ENCODE measurements around the gene WDFY2.

The WDFY2 gene

DNA sequence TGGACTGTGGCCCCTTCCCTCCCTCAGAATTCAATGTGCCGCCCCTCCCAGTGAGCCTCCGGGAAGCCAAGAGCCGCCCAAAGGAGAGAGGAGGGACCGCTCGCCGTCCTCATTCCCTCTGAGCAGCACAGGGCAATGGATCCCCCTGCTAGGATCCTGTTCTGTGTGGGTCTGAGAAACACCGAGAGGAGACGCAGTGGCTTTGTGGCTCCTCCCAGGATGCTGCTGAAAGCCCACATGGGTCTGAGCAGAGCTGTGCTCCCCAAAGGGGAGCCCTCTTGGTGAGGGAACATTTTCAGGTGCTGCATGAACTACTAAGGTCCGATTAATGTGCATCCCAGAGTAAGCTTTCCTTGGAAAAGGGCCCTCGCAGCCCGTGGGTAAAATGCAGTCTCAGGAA lies 189.3 kb downstream of the WDFY2 start:
- no peak for DNase-seq

DNA sequence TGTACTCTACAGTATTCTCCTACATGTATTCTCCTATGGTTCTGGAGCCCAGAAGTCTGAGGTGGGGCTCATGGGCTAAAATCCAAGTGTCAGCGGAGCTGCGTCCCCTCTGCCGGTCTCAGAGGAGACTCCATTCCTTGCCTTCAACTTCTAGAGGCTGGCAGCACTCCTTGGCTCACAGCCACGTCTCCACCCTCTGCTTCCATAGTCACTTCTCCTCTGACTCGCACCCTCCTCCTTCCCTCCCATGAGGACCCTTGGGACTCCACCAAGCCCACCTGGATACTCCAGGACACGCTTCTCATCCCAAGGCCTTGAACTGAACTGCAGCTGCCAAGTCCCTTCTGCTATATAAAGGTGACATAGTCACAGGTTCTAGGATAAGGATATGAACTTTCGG lies 191.9 kb downstream of the WDFY2 start:
- DNase-seq: no peak

DNA sequence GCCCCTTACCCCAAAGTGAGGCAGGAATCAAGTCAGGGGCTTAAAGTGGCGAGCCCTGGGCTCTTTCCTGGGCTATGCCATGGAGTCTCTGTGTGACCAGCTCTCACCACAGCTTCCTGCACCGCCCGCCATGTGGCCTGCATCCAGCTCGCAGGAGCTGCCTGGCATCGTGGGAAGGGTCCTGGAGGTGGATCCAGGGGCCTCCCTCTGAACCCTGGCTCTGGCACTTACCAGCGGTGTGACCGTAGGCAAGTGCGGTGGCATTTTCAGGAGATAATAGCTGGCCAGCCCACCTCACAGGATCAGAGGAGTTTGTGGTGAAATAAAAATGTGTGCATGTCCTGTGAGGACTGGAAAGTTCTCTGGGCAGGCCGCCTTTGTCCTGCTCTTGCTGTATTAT lies 193.7 kb downstream of the WDFY2 start:
- no peak for DNase-seq

DNA sequence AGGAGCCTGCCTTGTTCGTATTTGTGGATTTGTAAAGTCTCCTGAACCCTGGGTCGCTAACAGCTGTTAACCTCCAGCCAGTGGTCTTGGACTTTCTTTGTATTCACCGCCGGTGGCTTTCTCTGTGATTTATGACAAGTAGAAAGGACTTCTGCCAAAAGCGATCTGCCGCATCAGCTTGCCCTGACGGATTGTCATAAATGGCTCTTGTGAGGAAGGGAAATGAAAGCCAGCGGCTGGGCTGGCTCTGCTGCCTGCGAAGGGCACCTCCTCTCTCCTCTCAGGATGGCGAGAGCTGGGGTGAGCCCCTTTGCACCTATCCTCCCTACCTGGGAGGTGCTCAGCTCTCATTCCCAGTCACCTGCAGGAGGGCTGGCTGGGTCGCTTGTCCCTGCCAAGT lies 194.1 kb downstream of the WDFY2 start:
- no peak for DNase-seq

DNA sequence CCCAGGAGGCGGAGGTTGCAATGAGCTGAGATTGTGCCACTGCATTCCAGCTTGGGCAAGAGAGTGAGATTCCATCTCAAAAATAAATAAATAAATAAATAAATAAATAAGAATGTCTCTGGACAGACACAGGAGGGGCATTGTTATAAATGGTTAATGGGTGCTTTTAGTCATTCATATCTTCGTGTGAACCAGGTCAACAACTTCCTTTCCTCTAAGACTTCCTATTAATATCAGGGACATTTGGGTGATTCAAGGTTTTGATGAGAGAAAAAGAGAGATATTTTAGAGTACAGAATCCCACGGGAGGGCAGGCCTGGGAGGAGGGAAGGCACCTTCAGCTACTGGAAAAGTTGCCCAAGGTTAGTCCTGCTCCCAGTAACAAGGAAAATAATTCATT lies 195.8 kb downstream of the WDFY2 start:
- no peak for DNase-seq

DNA sequence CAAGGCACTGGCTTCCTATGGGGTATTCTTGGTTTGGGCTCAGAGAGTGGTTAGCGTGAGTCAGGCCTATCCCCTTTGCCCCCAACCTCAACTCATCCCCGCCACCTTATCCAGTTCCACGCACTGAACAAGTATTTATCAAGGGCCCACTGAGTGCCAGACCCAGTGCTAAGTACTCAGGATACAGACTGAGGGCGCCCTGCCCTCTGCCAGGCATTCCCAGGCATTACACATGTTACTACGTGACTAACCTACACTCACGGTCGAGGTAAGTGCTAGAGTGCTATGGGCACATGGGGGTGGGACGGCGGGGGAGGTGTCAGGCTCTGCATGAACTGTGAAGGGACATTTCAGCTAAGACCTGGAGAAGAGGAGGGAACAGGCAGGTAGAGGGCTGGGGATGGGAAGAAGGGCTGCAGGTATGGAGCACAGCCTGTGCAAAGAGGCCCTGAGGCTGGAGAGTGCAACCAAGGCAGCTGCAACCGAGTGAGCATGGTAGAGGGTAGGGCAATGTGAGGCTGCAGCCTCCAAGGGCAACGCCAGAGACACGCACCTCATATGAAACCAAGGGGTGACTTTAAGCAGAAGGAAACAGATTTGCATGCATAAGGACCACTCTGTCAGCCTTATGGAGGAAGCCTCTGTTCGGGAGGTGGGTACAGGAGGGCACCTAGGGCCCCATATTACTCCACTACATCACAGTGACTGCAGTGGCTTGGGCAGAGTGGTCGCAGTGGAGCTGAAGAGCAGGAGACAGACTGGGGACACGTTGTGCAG lies 197.2 kb downstream of the WDFY2 start:
- DNase-seq: no peak

DNA sequence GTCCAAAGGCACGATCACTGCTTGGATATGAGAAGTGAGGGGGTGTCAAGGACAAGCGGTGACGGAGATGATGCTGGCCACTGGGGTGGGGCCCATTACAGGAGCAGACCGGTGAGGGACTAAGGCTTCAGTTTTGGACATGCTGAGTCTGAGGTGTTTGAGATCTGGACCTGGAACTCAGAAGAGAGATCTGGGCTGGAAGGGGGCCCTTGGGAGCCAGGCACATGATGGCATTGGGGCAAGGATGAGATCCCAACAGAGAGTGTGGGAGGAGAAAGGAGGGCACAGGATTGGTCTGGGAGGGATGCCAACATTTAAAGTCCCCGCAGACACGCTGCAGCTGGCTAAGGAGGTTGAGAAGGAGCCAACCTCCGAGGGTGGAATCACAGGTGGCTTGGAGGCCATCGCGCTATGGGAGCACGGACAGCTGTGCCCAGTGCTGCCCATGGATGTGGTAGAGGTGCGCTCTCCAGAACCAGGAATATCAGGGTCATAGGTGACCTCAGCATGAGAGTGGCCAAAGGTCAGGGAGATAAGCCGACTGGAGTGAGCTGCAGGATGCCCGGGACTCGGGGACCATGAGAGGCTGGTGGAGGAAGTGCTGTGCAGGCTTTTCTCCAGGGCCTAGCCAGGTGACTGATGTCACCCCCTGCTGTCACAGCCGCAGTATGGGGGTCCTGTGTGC lies 197.9 kb downstream of the WDFY2 start:
- no peak for DNase-seq

DNA sequence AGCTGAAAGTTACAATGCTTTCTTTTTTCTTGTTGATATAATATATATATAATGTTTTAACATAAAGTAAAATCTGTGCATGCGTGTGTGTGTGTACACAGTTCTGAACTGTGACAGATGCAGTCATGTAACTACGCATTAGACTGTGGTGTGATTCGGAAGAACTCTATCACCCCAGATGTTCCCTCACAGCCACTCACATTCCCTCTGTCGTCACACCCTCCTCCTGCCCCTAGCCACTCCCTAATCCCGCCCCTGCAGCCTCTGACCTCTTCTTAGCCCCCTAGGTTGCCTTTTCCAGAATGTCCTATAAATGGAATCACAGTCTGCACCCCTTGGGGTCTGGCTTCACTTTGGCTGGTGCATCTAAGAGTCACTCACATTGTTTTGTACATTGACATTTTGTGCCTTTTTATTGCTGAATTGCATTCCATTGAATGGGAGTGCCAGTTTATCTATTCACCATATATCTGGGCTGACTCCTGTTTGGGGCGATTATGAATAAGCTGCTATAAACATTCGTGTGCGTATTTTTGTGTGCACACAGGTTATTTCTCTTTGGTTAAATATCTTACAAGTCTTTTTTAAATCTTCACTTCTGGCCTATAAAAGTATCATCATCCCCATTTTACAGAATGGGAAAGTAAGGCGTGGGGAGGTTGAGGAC lies 199.3 kb downstream of the WDFY2 start:
- DNase-seq: no peak

DNA sequence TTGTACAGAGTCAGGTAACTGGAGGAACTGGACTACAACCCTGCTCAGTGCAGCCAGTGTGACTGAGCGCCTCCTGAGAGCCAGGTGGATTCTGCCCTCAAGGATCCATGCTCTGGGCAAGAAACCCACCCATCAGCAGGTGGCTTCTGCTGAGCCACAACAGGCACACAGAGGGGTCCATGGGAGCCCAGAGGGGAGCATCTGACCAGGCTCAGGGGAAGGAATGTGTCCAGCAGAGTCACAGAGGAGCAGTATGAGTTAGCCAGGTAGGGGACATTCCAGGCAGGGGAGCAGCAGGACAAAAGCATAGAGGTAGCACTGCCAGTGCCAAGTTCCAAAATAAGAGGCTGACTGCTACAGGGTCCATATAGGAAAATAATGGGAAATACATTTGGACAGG lies 199.8 kb downstream of the WDFY2 start:
- no peak for DNase-seq

DNA sequence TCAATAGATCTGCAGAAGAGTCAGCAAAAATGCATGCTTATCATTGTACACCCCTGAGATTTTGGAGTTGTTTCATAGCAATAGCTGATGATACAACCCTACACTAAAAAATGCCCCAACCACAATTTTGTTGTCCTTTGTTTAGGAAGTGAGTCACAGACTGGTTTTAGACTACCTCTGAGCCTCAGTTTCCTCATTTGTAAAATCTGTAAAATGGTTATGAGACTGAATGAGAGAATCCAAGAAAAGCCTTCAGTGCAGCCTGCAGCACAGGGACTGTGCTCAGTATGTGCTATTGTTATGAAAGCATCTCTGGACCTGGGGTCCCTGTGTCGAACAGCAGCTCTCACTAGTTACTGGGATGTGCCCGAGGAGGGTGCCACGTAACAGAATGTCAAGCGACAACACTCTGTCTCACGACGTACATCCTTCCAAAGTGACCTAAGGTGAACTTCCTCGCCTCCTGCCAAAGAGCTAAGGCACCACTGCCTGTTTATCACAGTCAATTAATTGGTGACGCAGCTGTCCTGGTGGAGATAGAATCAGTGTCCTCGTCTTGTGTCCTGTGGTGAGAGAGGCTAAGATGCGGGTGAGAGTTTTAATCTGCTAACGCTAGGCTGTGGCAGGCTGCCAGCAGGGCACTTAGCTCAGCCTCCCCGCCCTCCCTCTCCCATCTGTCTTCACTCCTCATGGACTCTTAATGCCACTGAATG lies 201.6 kb downstream of the WDFY2 start:
- no peak for DNase-seq

DNA sequence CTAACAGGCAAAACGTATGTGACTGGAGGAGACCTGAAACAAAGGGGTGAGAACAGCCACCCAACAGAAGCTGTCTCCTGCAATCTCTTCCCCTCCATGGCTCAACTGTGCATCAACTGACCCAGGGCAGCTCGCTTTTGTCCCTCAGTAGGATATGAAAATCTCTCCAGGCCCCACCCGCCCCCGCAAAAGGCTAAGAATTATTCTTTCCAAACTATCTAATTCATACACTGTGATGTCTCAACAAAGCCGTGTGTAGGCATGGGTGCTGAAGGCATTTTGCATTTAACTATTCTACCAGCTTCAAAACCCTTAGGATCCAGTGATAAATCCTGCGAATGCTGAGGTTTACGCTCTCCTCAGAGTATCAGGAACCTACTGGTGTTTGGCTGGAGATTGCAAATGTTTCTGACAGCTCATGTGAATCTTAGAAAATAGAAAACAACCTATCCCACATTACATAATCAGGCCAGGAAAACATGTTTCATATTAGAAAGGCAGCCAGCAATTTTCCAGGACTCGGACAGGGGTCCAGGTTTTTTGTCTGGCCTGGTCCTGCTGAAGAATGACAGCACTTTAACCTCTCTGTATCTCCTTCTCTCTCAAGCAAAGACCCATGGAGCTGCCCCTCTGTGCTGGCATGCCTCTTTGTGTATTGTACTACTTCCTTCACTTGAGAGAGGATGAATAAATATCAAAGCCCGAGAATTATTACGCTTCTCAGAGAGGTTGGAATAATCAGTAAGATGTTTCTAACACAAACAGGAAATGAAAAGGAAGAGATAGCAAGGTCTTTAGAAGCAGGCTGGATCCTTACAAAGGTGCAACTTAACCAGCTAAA lies 202.4 kb downstream of the WDFY2 start:
- DNase-seq: no peak

DNA sequence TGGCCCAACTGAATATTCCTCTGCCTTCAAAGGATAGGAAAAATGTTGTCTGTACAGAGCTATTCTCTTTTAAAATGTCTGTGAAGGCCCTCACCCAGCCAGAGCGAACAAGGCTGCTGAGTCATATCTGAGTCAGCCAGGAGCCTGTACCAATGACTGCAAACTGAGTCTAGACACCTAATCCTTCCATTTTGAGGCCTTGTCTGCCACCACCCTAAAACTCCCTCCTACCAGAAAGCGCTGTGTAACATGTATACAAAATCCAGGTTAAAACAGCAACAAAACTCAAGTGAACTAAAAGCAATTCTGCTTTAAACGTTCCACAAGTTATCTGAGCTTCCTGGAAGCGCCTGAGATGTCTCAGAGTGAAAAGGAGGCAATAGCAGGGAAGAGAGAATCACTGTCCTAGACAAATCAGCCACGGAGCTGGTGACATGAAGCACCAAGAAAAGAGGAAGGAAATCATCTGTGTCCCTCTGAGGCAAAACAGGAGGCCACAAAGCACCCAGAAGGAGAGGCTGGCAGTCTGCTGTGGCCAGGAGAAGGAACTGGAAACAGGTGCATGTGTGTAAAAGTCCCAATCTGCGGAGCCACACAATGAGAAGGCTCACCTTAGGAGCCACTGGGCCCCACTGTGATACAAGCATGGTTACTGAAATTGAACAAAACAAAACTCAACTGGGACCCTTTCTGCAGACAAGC lies 209.5 kb downstream of the WDFY2 start:
- no peak for DNase-seq

DNA sequence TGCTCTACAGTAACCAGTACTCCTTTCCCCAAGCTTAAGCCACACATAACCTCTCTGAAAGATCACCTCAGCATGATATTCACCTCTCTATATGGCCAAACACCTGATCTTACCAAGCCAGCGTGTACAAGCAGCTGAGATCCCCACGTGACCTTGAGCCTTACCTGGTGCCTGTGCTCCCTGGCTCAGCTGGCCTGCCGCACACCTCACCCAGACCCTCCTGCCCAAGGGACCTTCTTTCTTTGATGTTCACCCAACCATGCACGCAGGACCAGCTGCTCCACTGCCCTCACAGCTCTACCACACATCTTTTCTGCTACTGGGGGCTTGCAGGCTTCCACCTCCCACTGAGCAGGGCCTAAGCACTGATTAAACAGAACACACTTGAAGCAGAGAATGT lies 210.7 kb downstream of the WDFY2 start:
- no peak for DNase-seq

DNA sequence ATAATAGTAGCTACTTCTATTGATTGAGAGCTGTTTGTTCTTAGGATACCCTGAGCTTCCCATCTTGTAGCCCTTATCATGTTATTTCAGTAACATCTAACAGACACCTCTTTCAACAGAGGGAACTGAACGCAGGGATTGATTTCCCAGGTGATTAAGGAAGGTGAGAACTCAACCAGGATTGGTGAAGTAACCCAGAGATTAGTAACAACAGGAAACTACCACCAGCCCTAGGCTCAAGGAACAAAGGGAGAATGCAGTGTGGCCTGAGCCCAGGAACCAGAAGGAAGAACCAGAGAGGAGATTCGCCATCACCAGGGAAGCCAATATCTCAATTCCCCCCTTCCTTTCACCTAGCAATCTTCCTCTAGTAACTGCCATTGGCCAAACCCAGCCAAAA lies 211.2 kb downstream of the WDFY2 start:
- no peak for DNase-seq

DNA sequence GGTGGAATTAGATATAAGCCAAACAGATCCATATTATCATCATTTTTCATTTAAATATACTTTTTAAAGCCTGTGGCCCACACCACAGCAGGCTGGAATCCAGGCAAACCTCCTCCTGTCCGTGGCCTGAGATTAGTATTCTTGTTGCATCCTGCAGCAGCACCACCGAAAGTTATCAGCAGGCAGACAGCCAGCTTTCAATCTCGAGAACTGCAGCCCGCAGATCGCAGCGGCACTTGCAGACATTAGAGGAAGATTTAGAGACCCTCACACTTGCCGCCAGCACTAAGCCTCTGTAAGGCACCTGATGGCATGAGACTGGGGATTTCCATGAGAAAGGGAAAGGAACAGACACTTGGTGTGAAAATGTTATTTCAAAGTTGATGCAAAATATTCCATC lies 212.3 kb downstream of the WDFY2 start:
- DNase-seq: no peak

DNA sequence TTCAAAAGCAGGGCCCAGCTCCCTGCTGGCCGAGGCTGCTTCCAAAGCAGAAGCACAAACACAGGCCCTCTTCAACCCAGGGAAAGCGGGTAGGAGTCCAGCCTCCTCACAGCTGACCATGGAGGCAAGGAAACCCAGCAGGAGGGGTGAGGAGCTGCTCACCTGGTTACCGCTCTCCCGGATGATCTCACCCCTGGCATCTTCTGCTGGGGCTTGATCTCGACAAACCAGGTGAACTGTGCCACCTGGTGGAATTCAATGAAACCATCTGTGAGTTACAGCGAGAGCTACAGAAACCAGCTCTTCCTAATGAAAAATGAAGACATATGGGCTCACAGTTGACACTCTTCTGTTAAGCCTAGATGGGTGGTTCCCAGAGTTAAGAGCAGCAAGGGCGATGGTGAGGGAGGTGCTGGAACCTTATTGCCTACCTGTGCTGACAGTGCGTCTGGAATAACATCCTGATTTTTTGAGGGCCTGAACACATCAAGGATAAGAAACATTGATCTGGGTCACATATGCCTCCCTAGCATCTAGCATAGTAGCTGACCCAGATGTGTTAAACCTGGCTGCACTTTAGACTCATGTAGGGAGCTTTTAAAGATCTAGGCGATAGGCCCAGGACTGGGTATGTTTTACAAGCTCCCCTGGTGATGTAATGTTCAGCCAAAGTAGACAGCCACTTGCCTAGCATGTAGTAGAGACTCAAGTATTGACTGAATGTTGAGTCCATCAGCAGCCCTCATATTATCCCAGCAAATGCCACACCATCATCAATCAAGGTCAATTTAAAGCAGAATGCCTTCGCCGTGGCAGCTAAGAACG lies 213.6 kb downstream of the WDFY2 start:
- DNase-seq: peak; percentile 49

DNA sequence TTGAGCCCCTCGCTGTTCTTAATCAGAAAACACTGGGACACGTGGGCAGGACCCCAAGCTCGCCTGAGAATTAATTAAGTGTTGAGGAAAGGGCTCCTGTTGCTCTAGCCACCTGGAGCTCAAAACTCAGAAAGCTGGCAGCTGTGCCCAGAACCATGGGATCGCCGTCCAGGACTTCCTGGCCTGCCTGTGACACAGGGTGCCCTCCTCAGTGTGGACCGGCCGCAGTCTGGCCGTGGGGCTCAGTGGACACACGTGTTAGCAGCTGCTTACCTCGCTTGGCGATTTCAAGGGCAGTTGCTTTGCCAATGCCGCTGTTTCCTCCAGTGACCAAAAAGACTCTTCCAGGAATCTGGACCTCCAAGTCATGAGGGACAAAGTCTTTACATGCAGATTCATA lies 215.0 kb downstream of the WDFY2 start:
- no peak for DNase-seq

DNA sequence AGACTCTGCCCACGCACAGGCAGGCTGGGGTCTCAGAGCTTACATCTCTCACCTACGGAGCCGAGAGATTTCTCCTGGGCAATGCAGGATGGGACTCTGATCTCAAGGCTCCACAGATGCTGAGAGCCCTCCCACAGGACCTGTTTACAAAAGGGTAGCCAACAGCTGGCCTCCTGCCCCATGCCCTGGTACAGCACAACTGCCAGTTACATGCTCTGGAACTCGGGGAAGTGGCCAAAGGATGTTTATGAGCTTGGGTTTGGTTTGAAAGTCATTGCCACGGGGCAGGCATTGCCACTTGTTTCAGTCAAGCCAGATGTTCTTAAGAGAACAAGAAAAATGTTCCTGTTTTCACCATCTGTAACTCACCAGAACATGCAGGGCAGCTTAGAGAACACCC lies 216.2 kb downstream of the WDFY2 start:
- no peak for DNase-seq

DNA sequence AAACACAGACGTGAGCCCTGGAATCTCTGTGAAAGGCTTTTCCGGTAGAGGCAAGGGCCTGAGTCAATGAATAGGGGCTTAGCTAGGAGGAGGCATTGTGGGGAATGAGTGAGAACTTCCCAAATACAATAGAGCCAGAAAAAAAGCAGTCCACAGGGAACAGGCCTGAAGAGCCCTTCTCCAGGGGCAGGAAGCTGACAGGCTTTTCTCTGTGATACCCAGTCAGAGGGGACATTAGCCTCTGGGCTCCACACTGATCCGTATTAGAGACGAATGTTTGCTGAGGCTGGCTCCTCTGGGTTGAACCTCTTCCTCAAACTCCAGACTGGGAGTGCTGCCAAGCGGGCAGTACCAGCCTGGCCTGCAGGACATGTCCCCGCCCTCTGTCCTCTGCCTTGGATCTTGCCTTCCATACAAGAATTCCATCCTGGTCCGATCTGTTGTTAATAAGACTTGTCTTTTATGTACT lies 217.4 kb downstream of the WDFY2 start:
- no peak for DNase-seq

DNA sequence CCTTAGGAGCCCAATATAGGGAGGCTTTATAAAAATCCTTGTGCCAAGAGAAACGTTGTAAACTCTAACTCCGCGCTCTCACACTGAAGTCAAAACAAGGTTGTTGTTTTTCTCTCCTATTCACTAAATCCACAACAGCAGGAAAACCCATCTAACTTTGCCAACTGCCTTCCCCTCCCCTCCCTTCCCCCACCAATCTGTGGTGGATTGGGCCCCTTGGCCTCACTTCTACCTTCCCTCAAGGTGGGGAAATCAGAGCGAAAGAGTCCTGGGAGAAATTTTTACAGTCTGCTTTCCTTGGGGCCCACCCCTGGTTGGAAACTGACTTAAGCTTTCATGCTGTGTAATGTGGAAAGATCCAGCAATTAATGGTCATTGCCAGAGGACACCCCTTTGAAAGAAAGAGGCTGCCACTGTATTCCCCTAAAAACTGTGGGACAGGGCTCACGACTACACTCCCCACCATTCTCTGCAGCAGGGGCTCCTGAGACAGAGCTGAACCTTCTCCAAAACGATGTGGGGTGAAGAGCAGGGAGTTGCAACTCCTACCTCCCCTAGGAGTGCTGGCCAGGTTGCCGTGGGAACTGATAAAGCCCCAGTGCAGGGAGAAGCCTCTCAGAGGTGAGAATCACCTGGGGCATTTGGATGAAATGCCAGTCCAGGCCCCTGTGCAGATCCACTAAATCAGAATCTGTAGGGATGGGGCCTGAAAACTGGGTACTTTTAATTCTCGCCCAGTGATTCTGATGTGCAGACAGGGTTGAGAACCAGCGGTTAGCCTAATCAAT lies 218.6 kb downstream of the WDFY2 start:
- DNase-seq: no peak
